KMS-11 (cell line): ENCODE results near the gene ZBTB7C.

Experiments
- H2AFZ ChIP-seq: fragments of 200-600 bp; sonication (generic); 2 replicates; pipeline ENCODE4 v1.6.1; 2016; ENCODE audit warnings: antibody characterized with exemption, mixed run types, low read depth
- H3K27ac ChIP-seq: fragments of 200-600 bp; sonication (generic); 2 replicates; pipeline ENCODE4 v1.6.1; 2016; ENCODE audit warnings: mild to moderate bottlenecking, mixed run types
- H3K27me3 ChIP-seq: fragments of 200-600 bp; sonication (generic); 2 replicates; pipeline ENCODE4 v1.6.1; 2017; ENCODE audit warnings: mild to moderate bottlenecking, low read depth, mixed run types, moderate library complexity; ENCODE audit not compliant: insufficient read depth
- H3K36me3 ChIP-seq: fragments of 200-600 bp; sonication (generic); 2 replicates; pipeline ENCODE4 v1.6.1; 2017; ENCODE audit warnings: mild to moderate bottlenecking, mixed run types; ENCODE audit not compliant: insufficient read depth
- H3K4me1 ChIP-seq: fragments of 200-600 bp; sonication (generic); 2 replicates; pipeline ENCODE4 v1.6.1; 2016; ENCODE audit warnings: mild to moderate bottlenecking, low read depth, mixed run types; ENCODE audit not compliant: poor library complexity, severe bottlenecking
- H3K4me2 ChIP-seq: fragments of 200-600 bp; sonication (generic); 2 replicates; pipeline ENCODE4 v1.7.0; 2016; ENCODE audit warnings: mild to moderate bottlenecking, mixed run types
- H3K4me3 ChIP-seq: fragments of 200-600 bp; sonication (generic); IDR thresholded peaks from 2 replicates; pipeline ENCODE4 v1.6.1; 2017; ENCODE audit warnings: low read depth, low read length, mixed read lengths; ENCODE audit not compliant: insufficient read depth
- H3K79me2 ChIP-seq: fragments of 200-600 bp; sonication (generic); 2 replicates; pipeline ENCODE4 v1.6.1; 2016; ENCODE audit warnings: low read depth, mixed run types; ENCODE audit not compliant: insufficient read depth
- H3K9ac ChIP-seq: fragments of 200-600 bp; sonication (generic); 2 replicates; pipeline ENCODE4 v1.6.1; 2016; ENCODE audit warnings: mild to moderate bottlenecking, mixed run types
- H4K20me1 ChIP-seq: fragments of 200-600 bp; sonication (generic); 2 replicates; pipeline ENCODE4 v1.6.1; 2016; ENCODE audit warnings: mild to moderate bottlenecking, mixed run types; ENCODE audit not compliant: insufficient read depth
- CTCF ChIP-seq: fragments of 200-600 bp; sonication (generic); conservative IDR thresholded peaks from 2 replicates; pipeline ENCODE4 v1.6.1; 2017; ENCODE audit warnings: low read depth, mild to moderate bottlenecking, antibody characterized with exemption, low read length, moderate library complexity, mixed read lengths

ZBTB7C gene

GRCh38 chr18:48308027-48308635 lies 101.1 kb downstream of the ZBTB7C start:
- Histone ChIP-seq H3K4me1 (no peaks in the 10 kb centered on the region), H3K27ac (no peak overlapping the region), H2AFZ (no peak overlapping the region), H3K36me3 (no peaks in the 10 kb centered on the region), H3K4me2 (no peak overlapping the region), H3K79me2 (no peaks in the 10 kb centered on the region), H4K20me1 (no peaks in the 10 kb centered on the region), H3K4me3 (no peak overlapping the region), H3K9ac (no peak overlapping the region), H3K27me3 (no peaks in the 10 kb centered on the region)
- TF ChIP-seq CTCF: no peak

- H3K27ac ChIP-seq: no peak overlapping the region
- H3K27me3 ChIP-seq: no peaks in the 10 kb centered on the region
- no peak for TF ChIP-seq CTCF
- H3K4me2 ChIP-seq: no peak overlapping the region
- H2AFZ ChIP-seq: no peak overlapping the region
- no peak overlapping the region for H3K9ac ChIP-seq
- H3K4me3 ChIP-seq: no peak overlapping the region
- no peaks in the 10 kb centered on the region for H3K36me3 ChIP-seq
- no peaks in the 10 kb centered on the region for H4K20me1 ChIP-seq
- H3K4me1 ChIP-seq: no peaks in the 10 kb centered on the region
- no peaks in the 10 kb centered on the region for H3K79me2 ChIP-seq
These were observed 102.3 kb downstream of the ZBTB7C start for GRCh38 chr18:48306838-48307237.

- no peak overlapping the region for H3K27ac ChIP-seq
- no peaks in the 10 kb centered on the region for H3K36me3 ChIP-seq
- TF ChIP-seq CTCF: no peak
- no peak overlapping the region for H3K9ac ChIP-seq
- H2AFZ ChIP-seq: no peak overlapping the region
- H3K4me1 ChIP-seq: no peaks in the 10 kb centered on the region
- H3K4me3 ChIP-seq: no peak overlapping the region
- no peaks in the 10 kb centered on the region for H4K20me1 ChIP-seq
- no peak overlapping the region for H3K4me2 ChIP-seq
- no peaks in the 10 kb centered on the region for H3K27me3 ChIP-seq
- H3K79me2 ChIP-seq: no peaks in the 10 kb centered on the region
These were observed 104.1 kb downstream of the ZBTB7C start for GRCh38 chr18:48304906-48305693.

GRCh38 chr18:48303883-48304282 lies 105.3 kb downstream of the ZBTB7C start:
- no peak for TF ChIP-seq CTCF
- no peaks in the 10 kb centered on the region for H3K4me1 ChIP-seq

More at GRCh38 chr18:48303883-48304282, 105.3 kb downstream of the ZBTB7C start:
- no peak overlapping the region for H2AFZ ChIP-seq
- H3K79me2 ChIP-seq: no peaks in the 10 kb centered on the region
- no peaks in the 10 kb centered on the region for H3K27me3 ChIP-seq
- no peak overlapping the region for H3K4me3 ChIP-seq
- no peak overlapping the region for H3K27ac ChIP-seq
- no peaks in the 10 kb centered on the region for H3K36me3 ChIP-seq
- H3K9ac ChIP-seq: no peak overlapping the region
- no peak overlapping the region for H3K4me2 ChIP-seq
- no peaks in the 10 kb centered on the region for H4K20me1 ChIP-seq
